Caco-2 (cell line): Measurements from ENCODE around the gene PIP4K2A. TPM values are rescaled to one million over a fixed set of nuclear protein-coding genes. Genes with fewer than 3 reads are reported as not detected.

Experiments
- BruUV-seq: library from RNA; stranded (reverse); fragments of 400-500 nt; replicated peaks from 2 replicates; lab custom pipeline; 2021; lab: Mats Ljungman, UMichigan
- CTCF ChIA-PET: fragments of 300-600 bp; sonication (Branson Sonifier 250); formaldehyde crosslinking; loops from one replicate; lab custom pipeline; 2022; ENCODE audit warnings: antibody characterized with exemption; lab: Charles Lee
- POLR2A ChIA-PET: fragments of 300-600 bp; sonication (Branson Sonifier 250); formaldehyde crosslinking; loops from one replicate; lab custom pipeline; 2022; ENCODE audit warnings: antibody characterized with exemption; lab: Charles Lee
- DNase-seq, 2 experiments: peaks; one replicate each; pipeline versions ENCODE4 v3.0.0 to v3.0.0-alpha.2; 2020 to 2022
- H3K27me3 ChIP-seq: replicated peaks from 2 replicates; pipeline ENCODE4 v1.6.0; 2011; ENCODE audit warnings: low read length; ENCODE audit not compliant: control insufficient read depth, insufficient read depth
- H3K36me3 ChIP-seq: 2 replicates; pipeline ENCODE4 v1.5.1; 2011; ENCODE audit warnings: low read length; ENCODE audit not compliant: control insufficient read depth, insufficient read depth
- H3K4me1 ChIP-seq: fragments of 250-450 bp; sonication (Bioruptor Pico); 2 replicates; pipeline ENCODE4 v1.5.1; 2020; ENCODE audit warnings: mild to moderate bottlenecking
- H3K4me3 ChIP-seq: 2 replicates; pipeline ENCODE4 v1.5.1; 2011; ENCODE audit warnings: low read depth, mild to moderate bottlenecking, control low read depth, low read length
- H3K9me3 ChIP-seq: fragments of 250-450 bp; sonication (Bioruptor Pico); 2 replicates; pipeline ENCODE4 v1.5.1; 2020; ENCODE audit warnings: mild to moderate bottlenecking, moderate library complexity
- H3K27ac Mint-ChIP-seq: one replicate; pipeline ENCODE4 v1.8.0; 2022; ENCODE audit warnings: mixed read lengths; ENCODE audit not compliant: unreplicated experiment
- H3K27me3 Mint-ChIP-seq: one replicate; pipeline ENCODE4 v1.8.0; 2022; ENCODE audit warnings: mixed read lengths; ENCODE audit not compliant: insufficient read depth, unreplicated experiment
- H3K36me3 Mint-ChIP-seq: one replicate; pipeline ENCODE4 v1.8.0; 2022; ENCODE audit warnings: mild to moderate bottlenecking, mixed read lengths; ENCODE audit not compliant: insufficient read depth, unreplicated experiment
- H3K4me1 Mint-ChIP-seq: one replicate; pipeline ENCODE4 v1.8.0; 2022; ENCODE audit warnings: low read depth, mixed read lengths; ENCODE audit not compliant: unreplicated experiment
- H3K4me3 Mint-ChIP-seq: one replicate; pipeline ENCODE4 v1.8.0; 2022; ENCODE audit warnings: mild to moderate bottlenecking, moderate library complexity, mixed read lengths; ENCODE audit not compliant: unreplicated experiment
- H3K9me3 Mint-ChIP-seq: one replicate; pipeline ENCODE4 v1.8.0; 2022; ENCODE audit warnings: mixed read lengths; ENCODE audit not compliant: unreplicated experiment
- intact Hi-C: fragments of 100-400 bp; cut with micrococcal nuclease; formaldehyde crosslinking; loops from one replicate; pipeline ENCODE4 v1.10.0; 2022; ENCODE audit not compliant: unreplicated experiment
- total RNA-seq: library from RNA; stranded (reverse); gene quantifications from 2 replicates; pipeline ENCODE4 v1.2.3, GENCODE V29; 2022
- TF ChIP-seq, protein P1 (sequence below), 2 experiments: fragments of 200-600 bp in 1 of 2; IDR thresholded peaks; 1 replicate in 1 of 2; 2 replicates in 1 of 2; pipeline versions ENCODE4 v1.5.1 to v1.8.0; 2011 to 2022; ENCODE audit warnings: antibody characterized with exemption in 1 of 2, control low read depth in 1 of 2, inconsistent platforms in 1 of 2, low read depth in 1 of 2, low read length in 1 of 2, mild to moderate bottlenecking in 1 of 2, moderate library complexity in 1 of 2; ENCODE audit not compliant: insufficient read depth in 1 of 2, severe bottlenecking in 1 of 2, unreplicated experiment in 1 of 2

Gene PIP4K2A
- total RNA-seq, 1 experiment from 2014 or later = 26.9 TPM

DNA sequence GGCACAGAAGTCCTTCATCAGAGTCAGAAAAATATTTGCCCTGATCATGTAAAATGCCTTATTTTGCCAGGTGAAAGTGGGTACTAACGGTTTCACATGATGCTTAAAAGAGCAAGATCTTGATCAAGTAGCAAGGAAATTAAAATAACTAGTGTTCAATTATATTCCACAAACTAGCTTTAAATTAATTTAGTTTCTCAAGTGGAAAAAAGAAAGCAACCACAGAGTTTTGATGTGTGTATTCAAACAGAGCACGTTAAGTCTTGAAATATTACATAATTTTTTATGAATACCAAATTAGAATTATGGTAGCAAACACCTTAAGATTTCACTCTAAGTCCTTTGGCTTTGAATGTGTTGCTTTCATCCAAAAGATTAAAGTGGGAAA, 47.3 kb downstream of the PIP4K2A start:
- Mint-ChIP-seq H3K4me1 (peaks cover 16% of the 10 kb centered on the region), H3K9me3 (no peaks in the 10 kb centered on the region), H3K27ac (peak overlapping the region; percentile 51), H3K4me3 (no peak overlapping the region), H3K27me3 (no peaks in the 10 kb centered on the region), H3K36me3 (no peaks in the 10 kb centered on the region)
- Histone ChIP-seq H3K9me3 (no peaks in the 10 kb centered on the region), H3K4me3 (no peak overlapping the region), H3K27me3 (no peaks in the 10 kb centered on the region), H3K36me3 (no peaks in the 10 kb centered on the region), H3K4me1 (peaks cover 29% of the 10 kb centered on the region)
- BruUV-seq = no TSS peak
- TF ChIP-seq, protein P1, sequence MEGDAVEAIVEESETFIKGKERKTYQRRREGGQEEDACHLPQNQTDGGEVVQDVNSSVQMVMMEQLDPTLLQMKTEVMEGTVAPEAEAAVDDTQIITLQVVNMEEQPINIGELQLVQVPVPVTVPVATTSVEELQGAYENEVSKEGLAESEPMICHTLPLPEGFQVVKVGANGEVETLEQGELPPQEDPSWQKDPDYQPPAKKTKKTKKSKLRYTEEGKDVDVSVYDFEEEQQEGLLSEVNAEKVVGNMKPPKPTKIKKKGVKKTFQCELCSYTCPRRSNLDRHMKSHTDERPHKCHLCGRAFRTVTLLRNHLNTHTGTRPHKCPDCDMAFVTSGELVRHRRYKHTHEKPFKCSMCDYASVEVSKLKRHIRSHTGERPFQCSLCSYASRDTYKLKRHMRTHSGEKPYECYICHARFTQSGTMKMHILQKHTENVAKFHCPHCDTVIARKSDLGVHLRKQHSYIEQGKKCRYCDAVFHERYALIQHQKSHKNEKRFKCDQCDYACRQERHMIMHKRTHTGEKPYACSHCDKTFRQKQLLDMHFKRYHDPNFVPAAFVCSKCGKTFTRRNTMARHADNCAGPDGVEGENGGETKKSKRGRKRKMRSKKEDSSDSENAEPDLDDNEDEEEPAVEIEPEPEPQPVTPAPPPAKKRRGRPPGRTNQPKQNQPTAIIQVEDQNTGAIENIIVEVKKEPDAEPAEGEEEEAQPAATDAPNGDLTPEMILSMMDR (IDR thresholded peaks at IDR 0.05; ENCODE audit: insufficient read depth in 1 of 2, low read depth in 1 of 2, low read length in 1 of 2, severe bottlenecking in 1 of 2, unreplicated experiment in 1 of 2) = no peak
- ChIA-PET POLR2A (no interaction called here), CTCF (no interaction called here)
- no peak for DNase-seq
- intact Hi-C loops = no loop called here

DNA sequence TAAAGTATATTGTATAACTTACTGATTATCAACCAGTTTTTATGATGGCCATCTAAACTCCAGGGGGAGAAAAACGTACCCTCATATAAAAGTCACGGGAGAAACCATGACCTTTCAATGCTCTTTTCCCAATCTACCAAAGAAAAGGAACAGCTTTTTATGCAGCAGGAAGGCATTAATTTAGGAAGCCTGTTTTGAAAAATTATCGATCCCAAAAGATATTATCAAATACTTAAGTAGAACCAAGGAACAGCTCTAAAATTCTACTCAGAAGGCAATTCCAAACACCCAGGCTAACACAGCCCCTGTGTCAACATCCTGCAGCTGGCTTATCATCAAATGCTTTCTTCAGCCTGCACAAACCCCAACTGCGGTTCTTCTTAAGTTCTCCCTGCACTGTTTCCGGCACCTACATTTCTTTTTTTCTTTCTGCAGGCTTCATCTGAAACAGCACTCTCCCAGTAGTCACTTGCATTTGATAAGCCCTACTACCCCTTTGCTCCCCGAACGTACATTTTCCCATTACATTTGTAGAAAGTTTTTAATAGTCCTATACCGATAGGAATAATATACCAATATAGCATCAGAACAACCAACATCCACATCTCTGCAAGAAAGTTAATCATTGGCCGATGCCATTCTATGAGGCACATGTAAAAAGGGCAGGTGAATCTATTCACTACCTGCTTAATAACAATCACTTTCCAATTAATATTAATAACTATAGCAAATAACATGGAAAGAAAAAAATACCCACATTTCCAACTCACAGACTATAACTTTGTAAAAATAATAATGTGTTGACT, 47.9 kb downstream of the PIP4K2A start:
- DNase-seq = peak; percentile 51 to 62
- Histone ChIP-seq H3K27me3 (no peaks in the 10 kb centered on the region), H3K36me3 (no peaks in the 10 kb centered on the region), H3K4me1 (peaks cover 29% of the 10 kb centered on the region), H3K4me3 (peak overlapping the region; percentile 26), H3K9me3 (no peaks in the 10 kb centered on the region)
- Mint-ChIP-seq H3K36me3 (no peaks in the 10 kb centered on the region), H3K4me3 (peak overlapping the region; percentile 78), H3K27ac (peak overlapping the region; percentile 51), H3K9me3 (no peaks in the 10 kb centered on the region), H3K27me3 (no peaks in the 10 kb centered on the region), H3K4me1 (peaks cover 16% of the 10 kb centered on the region)
- intact Hi-C loops = no loop called here
- no TSS peak for BruUV-seq
- TF ChIP-seq, protein P1 (IDR thresholded peaks at IDR 0.05; ENCODE audit: insufficient read depth in 1 of 2, low read depth in 1 of 2, low read length in 1 of 2, severe bottlenecking in 1 of 2, unreplicated experiment in 1 of 2) = no peak
- ChIA-PET CTCF (no interaction called here), POLR2A (interaction anchor here (0.6 kb wide), 1 partner anchor 39 kb away, joined by 3 read pairs; no protein-coding TSS in a partner anchor)

DNA sequence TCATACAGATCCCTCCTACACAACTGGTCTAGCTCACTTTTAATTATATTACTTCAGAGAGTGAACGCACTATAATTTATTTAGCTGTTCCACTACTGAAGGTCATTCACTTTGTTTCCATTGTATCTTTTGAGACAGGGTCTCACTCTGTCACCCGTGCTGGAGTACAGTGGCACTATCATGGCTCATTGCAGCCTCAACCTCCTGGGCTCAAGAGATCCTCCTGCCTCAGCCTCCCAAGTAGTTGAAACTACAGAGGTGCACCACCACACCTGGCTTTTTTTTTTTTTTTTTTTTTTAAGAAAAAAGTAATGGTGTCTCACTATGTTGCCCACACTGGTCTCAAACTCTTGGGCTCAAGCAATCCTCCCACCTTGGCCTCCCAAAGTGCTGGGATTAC, 49.0 kb downstream of the PIP4K2A start:
- no peak overlapping the region for H3K27ac Mint-ChIP-seq
- peaks cover 16% of the 10 kb centered on the region for H3K4me1 Mint-ChIP-seq
- Histone ChIP-seq H3K27me3 (no peaks in the 10 kb centered on the region), H3K4me1 (peaks cover 34% of the 10 kb centered on the region), H3K36me3 (no peaks in the 10 kb centered on the region), H3K4me3 (no peak overlapping the region), H3K9me3 (no peaks in the 10 kb centered on the region)
- no peak for DNase-seq
- ChIA-PET CTCF (no interaction called here), POLR2A (no interaction called here)
- BruUV-seq = no TSS peak
- H3K4me3 Mint-ChIP-seq = no peak overlapping the region
- no peaks in the 10 kb centered on the region for H3K9me3 Mint-ChIP-seq
- intact Hi-C loops = no loop called here
- TF ChIP-seq, protein P1 (IDR thresholded peaks at IDR 0.05; ENCODE audit: insufficient read depth in 1 of 2, low read depth in 1 of 2, low read length in 1 of 2, severe bottlenecking in 1 of 2, unreplicated experiment in 1 of 2) = no peak
- H3K27me3 Mint-ChIP-seq = no peaks in the 10 kb centered on the region
- H3K36me3 Mint-ChIP-seq = no peaks in the 10 kb centered on the region
